ENCODE results near the gene FAM200C. TPM values are rescaled to one million over a fixed set of nuclear protein-coding genes. Genes with fewer than 3 reads are reported as not detected.

Gene FAM200C
- total and polyA plus RNA-seq, 9 of the 15 experiments (the other 6 are each of a cell fraction or from before 2014, with no cell fraction given): 1.3 to 7.0 (median 1.8) TPM

DNA sequence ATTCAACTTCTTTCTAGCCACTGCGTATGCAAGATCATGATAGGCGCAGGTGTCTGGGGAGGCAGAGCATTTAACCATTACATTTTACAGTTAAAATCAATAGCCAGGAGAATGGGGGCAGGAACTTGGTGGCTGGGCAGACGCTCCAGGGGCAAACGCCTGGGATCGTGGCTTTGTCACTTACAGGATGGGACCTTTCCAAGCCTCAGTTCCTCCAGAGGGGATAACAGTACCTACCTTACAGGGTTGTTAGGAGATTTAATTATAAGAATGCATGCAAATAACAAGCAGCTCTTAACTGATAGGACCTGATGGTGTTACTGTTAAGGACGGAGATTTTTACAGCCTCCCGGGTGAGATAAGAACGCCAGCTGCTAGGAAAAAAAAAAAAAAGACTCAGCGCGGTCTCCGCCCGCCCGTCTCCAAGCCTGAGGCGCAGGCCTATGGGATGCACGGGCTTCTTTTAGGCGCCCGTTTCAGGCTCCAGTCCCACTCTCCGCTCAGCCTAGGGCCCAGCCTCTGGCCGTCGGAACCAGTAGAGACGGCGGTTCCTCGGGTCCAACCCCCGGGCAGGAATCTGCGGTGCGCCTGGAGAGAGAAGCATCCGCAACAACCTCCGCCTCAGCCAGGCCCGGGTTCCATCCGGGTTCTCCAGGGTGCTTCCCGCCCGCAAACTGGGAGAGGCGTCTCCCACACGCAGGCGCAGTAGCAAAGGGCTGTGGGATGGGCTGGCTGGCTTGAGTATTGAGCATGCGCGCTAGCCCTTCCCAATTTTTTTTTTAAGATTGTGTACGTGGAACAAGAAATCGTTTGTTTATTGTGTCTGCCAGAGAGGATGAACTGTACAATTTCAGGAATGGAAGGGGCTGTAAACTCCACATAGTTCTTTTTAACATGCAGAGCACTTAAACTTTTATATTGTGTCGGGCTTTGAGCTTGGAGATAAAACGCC, at the start of gene FAM200C (continued):
- TF ChIP-seq, protein P1, sequence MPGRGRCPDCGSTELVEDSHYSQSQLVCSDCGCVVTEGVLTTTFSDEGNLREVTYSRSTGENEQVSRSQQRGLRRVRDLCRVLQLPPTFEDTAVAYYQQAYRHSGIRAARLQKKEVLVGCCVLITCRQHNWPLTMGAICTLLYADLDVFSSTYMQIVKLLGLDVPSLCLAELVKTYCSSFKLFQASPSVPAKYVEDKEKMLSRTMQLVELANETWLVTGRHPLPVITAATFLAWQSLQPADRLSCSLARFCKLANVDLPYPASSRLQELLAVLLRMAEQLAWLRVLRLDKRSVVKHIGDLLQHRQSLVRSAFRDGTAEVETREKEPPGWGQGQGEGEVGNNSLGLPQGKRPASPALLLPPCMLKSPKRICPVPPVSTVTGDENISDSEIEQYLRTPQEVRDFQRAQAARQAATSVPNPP (IDR thresholded peaks at IDR 0.05; ENCODE audit: borderline replicate concordance, insufficient read depth, insufficient read length): no peak
- TF ChIP-seq ZNF511 (CRISPR knock-in tag; IDR thresholded peaks at IDR 0.05): no peak
- peak; percentile 92 for TF ChIP-seq PHF20 (IDR thresholded peaks at IDR 0.05; ENCODE audit: partially characterized antibody)
- no peak for TF ChIP-seq XRCC5 (IDR thresholded peaks at IDR 0.05; ENCODE audit: low read depth, low read length)
- TF ChIP-seq FOS (IDR thresholded peaks at IDR 0.05; ENCODE audit: extremely low read depth, insufficient read length): no peak
- TF ChIP-seq FOSL1 (tag; conservative IDR thresholded peaks at IDR 0.05): no peak
- TF ChIP-seq, protein P2, sequence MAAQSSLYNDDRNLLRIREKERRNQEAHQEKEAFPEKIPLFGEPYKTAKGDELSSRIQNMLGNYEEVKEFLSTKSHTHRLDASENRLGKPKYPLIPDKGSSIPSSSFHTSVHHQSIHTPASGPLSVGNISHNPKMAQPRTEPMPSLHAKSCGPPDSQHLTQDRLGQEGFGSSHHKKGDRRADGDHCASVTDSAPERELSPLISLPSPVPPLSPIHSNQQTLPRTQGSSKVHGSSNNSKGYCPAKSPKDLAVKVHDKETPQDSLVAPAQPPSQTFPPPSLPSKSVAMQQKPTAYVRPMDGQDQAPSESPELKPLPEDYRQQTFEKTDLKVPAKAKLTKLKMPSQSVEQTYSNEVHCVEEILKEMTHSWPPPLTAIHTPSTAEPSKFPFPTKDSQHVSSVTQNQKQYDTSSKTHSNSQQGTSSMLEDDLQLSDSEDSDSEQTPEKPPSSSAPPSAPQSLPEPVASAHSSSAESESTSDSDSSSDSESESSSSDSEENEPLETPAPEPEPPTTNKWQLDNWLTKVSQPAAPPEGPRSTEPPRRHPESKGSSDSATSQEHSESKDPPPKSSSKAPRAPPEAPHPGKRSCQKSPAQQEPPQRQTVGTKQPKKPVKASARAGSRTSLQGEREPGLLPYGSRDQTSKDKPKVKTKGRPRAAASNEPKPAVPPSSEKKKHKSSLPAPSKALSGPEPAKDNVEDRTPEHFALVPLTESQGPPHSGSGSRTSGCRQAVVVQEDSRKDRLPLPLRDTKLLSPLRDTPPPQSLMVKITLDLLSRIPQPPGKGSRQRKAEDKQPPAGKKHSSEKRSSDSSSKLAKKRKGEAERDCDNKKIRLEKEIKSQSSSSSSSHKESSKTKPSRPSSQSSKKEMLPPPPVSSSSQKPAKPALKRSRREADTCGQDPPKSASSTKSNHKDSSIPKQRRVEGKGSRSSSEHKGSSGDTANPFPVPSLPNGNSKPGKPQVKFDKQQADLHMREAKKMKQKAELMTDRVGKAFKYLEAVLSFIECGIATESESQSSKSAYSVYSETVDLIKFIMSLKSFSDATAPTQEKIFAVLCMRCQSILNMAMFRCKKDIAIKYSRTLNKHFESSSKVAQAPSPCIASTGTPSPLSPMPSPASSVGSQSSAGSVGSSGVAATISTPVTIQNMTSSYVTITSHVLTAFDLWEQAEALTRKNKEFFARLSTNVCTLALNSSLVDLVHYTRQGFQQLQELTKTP (IDR thresholded peaks at IDR 0.05; ENCODE audit: low read depth in 1 of 2, partially characterized antibody in 2 of 2): no peak
- TF ChIP-seq CBX8 (IDR thresholded peaks at IDR 0.05; ENCODE audit: borderline replicate concordance, extremely low read depth, low read depth, low read length, poor library complexity, severe bottlenecking): no peak
- TF ChIP-seq, protein P3, sequence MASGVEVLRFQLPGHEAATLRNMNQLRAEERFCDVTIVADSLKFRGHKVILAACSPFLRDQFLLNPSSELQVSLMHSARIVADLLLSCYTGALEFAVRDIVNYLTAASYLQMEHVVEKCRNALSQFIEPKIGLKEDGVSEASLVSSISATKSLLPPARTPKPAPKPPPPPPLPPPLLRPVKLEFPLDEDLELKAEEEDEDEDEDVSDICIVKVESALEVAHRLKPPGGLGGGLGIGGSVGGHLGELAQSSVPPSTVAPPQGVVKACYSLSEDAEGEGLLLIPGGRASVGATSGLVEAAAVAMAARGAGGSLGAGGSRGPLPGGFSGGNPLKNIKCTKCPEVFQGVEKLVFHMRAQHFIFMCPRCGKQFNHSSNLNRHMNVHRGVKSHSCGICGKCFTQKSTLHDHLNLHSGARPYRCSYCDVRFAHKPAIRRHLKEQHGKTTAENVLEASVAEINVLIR (CRISPR knock-in tag; IDR thresholded peaks at IDR 0.05): no peak
- peak; percentile 25; the same call in 1 of the 2 replicates for TF ChIP-seq NFIC (IDR thresholded peaks at IDR 0.05)
- TF ChIP-seq, protein P4, sequence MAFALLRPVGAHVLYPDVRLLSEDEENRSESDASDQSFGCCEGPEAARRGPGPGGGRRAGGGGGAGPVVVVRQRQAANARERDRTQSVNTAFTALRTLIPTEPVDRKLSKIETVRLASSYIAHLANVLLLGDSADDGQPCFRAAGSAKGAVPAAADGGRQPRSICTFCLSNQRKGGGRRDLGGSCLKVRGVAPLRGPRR (CRISPR knock-in tag; IDR thresholded peaks at IDR 0.05): no peak
- TF ChIP-seq, protein P5, sequence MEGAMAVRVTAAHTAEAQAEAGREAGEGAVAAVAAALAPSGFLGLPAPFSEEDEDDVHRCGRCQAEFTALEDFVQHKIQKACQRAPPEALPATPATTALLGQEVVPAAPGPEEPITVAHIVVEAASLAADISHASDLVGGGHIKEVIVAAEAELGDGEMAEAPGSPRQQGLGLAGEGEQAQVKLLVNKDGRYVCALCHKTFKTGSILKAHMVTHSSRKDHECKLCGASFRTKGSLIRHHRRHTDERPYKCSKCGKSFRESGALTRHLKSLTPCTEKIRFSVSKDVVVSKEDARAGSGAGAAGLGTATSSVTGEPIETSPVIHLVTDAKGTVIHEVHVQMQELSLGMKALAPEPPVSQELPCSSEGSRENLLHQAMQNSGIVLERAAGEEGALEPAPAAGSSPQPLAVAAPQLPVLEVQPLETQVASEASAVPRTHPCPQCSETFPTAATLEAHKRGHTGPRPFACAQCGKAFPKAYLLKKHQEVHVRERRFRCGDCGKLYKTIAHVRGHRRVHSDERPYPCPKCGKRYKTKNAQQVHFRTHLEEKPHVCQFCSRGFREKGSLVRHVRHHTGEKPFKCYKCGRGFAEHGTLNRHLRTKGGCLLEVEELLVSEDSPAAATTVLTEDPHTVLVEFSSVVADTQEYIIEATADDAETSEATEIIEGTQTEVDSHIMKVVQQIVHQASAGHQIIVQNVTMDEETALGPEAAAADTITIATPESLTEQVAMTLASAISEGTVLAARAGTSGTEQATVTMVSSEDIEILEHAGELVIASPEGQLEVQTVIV (CRISPR knock-in tag; IDR thresholded peaks at IDR 0.05; ENCODE audit: borderline replicate concordance): no peak
- no peak for TF ChIP-seq ZNF668 (CRISPR knock-in tag; IDR thresholded peaks at IDR 0.05)
- no peak for TF ChIP-seq SMARCA5 (IDR thresholded peaks at IDR 0.05)
- TF ChIP-seq HCFC1 (IDR thresholded peaks at IDR 0.05; ENCODE audit: low read depth, low read length): 0 out of 2 replicates have a peak, but pooled peaks have one; percentile 23
- no peak for TF ChIP-seq ADNP (tag; IDR thresholded peaks at IDR 0.05)

All from K562 (cell line).